GM20431 (cell line): Measurements from ENCODE around the gene C3orf85.
"Not testable (repeated sequence)": the region's sequence is repeated elsewhere in the genome, so short reads cannot be mapped to it uniquely, and the experiment has no call there.

ENCODE experiments used
- in situ Hi-C: fragments of 300-500 bp; cut with MseI, MboI; formaldehyde crosslinking; loops from one replicate; pipeline ENCODE4 v1.15.0; 2020; ENCODE audit warnings: low sequenced_read_pairs; ENCODE audit not compliant: unreplicated experiment

Gene C3orf85

GRCh38 chr3:109136523-109136922 lies at the start of gene C3orf85:
Gene C3orf85 (plus strand): TSS chr3:109136719. CDS start chr3:109136848, 129 bp downstream.
- in situ Hi-C loops: no loop called here

GRCh38 chr3:109089265-109089664 lies 47.3 kb upstream of the C3orf85 start:
- in situ Hi-C loops: loop anchor here (10.0 kb wide), 1 partner anchor 64 kb away; no protein-coding TSS in a partner anchor

- in situ Hi-C loops: no loop called here
Observed at GRCh38 chr3:109091846-109092245, 44.7 kb upstream of the C3orf85 start.

- in situ Hi-C loops: no loop called here
Observed at GRCh38 chr3:109093561-109093960, 43.0 kb upstream of the C3orf85 start.

GRCh38 chr3:109095166-109095565 lies 41.4 kb upstream of the C3orf85 start:
- in situ Hi-C loops: no loop called here

- in situ Hi-C loops: no loop called here
Observed at GRCh38 chr3:109098079-109098644, 38.4 kb upstream of the C3orf85 start.

- in situ Hi-C loops: no loop called here
Observed at GRCh38 chr3:109109574-109109973, 26.9 kb upstream of the C3orf85 start.

GRCh38 chr3:109112946-109113760 lies 23.4 kb upstream of the C3orf85 start:
- in situ Hi-C loops: no loop called here

GRCh38 chr3:109114746-109115145 lies 21.8 kb upstream of the C3orf85 start:
- in situ Hi-C loops: no loop called here

GRCh38 chr3:109115451-109115850 lies 21.1 kb upstream of the C3orf85 start:
- in situ Hi-C loops: no loop called here

GRCh38 chr3:109116031-109116430 lies 20.5 kb upstream of the C3orf85 start:
- in situ Hi-C loops: no loop called here

- in situ Hi-C loops: no loop called here
Observed at GRCh38 chr3:109117939-109118338, 18.6 kb upstream of the C3orf85 start, which contains the start of gene MORC1. Gene MORC1 (minus strand): TSS chr3:109118134. CDS start chr3:109118059, 75 bp downstream.

GRCh38 chr3:109118584-109118983 lies 17.9 kb upstream of the C3orf85 start:
- in situ Hi-C loops: no loop called here

GRCh38 chr3:109122690-109123089 lies 13.8 kb upstream of the C3orf85 start:
- in situ Hi-C loops: no loop called here

- in situ Hi-C loops: no loop called here
Observed at GRCh38 chr3:109125902-109126301, 10.6 kb upstream of the C3orf85 start.

GRCh38 chr3:109127553-109127952 lies 9.0 kb upstream of the C3orf85 start:
- in situ Hi-C loops: no loop called here

- in situ Hi-C loops: no loop called here
Observed at GRCh38 chr3:109131276-109131675, 5.2 kb upstream of the C3orf85 start.

GRCh38 chr3:109132801-109133473 lies 3.6 kb upstream of the C3orf85 start:
- in situ Hi-C loops: no loop called here

- in situ Hi-C loops: not testable (repeated sequence)
Observed at GRCh38 chr3:109133474-109133816, 3.1 kb upstream of the C3orf85 start.

- in situ Hi-C loops: no loop called here
Observed at GRCh38 chr3:109137761-109138160, 1.2 kb downstream of the C3orf85 start.

GRCh38 chr3:109140318-109140717 lies 3.8 kb downstream of the C3orf85 start:
- in situ Hi-C loops: no loop called here
